HUES48 (cell line): ENCODE measurements around the gene SLC2A10.

Experiments used
- H3K27ac ChIP-seq: one replicate; pipeline ENCODE4 v1.7.0; 2013; ENCODE audit warnings: low read depth, low read length, inconsistent platforms
- H3K27me3 ChIP-seq: 2 replicates; pipeline ENCODE4 v1.6.1; 2013; ENCODE audit warnings: mild to moderate bottlenecking, low read length; ENCODE audit not compliant: control insufficient read depth, insufficient read depth
- H3K36me3 ChIP-seq: 2 replicates; pipeline ENCODE4 v1.6.1; 2013; ENCODE audit warnings: low read length; ENCODE audit not compliant: control insufficient read depth, insufficient read depth
- H3K4me1 ChIP-seq: 2 replicates; pipeline ENCODE4 v1.6.1; 2013; ENCODE audit warnings: mild to moderate bottlenecking, low read length; ENCODE audit not compliant: control insufficient read depth, insufficient read depth
- H3K4me3 ChIP-seq: 2 replicates; pipeline ENCODE4 v1.5.1; 2013; ENCODE audit warnings: mild to moderate bottlenecking, low read depth, low read length
- H3K9ac ChIP-seq: 2 replicates; pipeline ENCODE4 v1.6.1; 2013; ENCODE audit warnings: mild to moderate bottlenecking, low read depth, low read length, moderate library complexity
- H3K9me3 ChIP-seq: 2 replicates; pipeline ENCODE4 v1.6.1; 2013; ENCODE audit warnings: low read length; ENCODE audit not compliant: control insufficient read depth, insufficient read depth

The SLC2A10 gene

DNA sequence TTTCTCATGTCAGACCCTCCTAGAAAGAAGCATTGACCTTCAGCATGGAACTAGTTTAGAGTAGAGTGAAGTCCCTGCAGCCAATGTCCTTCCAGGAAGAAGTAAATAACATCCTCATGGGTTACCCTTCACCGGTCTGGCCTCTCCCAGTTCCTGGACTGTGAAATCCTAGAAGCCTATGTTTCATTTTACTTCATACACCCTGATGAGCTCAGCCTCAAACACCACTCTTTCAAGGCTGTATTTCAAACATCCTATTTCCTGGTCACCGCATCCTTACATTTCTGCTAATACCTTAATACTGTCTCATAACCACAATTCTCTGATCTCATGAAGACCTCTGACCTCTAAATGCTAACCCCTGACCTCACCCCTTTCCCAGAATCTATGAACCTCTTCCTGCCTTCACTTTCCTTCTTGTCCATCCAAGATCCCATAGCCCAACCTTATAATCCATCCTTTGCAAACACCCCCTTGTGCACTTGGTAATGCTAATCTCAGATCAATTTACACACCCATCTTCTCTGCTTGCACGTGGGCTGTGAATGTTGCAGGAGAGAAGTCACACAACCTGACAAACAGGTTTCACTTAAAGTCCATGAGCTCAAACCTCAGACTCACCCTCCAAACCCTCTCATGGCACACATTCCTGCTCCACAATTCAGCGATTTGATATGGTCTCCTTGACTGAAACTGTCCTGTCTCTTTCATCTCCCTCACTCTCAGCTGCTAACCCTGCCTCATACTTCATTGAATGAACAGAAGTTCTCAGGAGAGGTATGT lies 30.2 kb downstream of the SLC2A10 start:
- no peak overlapping the region for H3K9ac ChIP-seq
- H3K36me3 ChIP-seq = no peaks in the 10 kb centered on the region
- H3K27me3 ChIP-seq = no peaks in the 10 kb centered on the region
- no peak overlapping the region for H3K4me3 ChIP-seq
- H3K4me1 ChIP-seq = peaks cover 5% of the 10 kb centered on the region; the same call in 1 of the 2 replicates
- H3K9me3 ChIP-seq = 0 out of 2 replicates have a peak, but pooled peaks cover 4% of the 10 kb centered on the region
- H3K27ac ChIP-seq = no peak overlapping the region

DNA sequence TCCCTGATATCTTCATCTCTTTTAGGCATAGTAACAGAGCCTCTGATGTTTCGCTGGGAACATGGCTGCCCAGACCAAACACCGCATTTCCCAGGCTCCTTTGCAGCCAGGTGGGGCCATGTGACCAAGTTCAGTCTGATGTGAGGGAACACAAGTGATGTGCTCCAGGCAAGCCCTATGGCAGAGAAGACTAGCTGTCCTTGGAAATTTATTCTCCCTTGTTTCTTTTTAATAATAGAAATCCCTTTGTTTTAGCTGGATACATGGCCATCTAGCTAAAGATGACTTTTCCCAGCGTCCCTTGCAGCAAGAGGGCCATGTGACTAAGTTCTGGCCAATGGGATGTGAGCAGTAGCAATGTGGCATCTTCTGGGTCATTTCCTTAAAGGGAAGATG lies 30.8 kb downstream of the SLC2A10 start:
- Histone ChIP-seq H3K4me3 (no peak overlapping the region), H3K4me1 (peaks cover 5% of the 10 kb centered on the region; the same call in 1 of the 2 replicates), H3K9me3 (0 out of 2 replicates have a peak, but pooled peaks cover 4% of the 10 kb centered on the region), H3K27me3 (no peaks in the 10 kb centered on the region), H3K36me3 (no peaks in the 10 kb centered on the region), H3K27ac (no peak overlapping the region), H3K9ac (no peak overlapping the region)

DNA sequence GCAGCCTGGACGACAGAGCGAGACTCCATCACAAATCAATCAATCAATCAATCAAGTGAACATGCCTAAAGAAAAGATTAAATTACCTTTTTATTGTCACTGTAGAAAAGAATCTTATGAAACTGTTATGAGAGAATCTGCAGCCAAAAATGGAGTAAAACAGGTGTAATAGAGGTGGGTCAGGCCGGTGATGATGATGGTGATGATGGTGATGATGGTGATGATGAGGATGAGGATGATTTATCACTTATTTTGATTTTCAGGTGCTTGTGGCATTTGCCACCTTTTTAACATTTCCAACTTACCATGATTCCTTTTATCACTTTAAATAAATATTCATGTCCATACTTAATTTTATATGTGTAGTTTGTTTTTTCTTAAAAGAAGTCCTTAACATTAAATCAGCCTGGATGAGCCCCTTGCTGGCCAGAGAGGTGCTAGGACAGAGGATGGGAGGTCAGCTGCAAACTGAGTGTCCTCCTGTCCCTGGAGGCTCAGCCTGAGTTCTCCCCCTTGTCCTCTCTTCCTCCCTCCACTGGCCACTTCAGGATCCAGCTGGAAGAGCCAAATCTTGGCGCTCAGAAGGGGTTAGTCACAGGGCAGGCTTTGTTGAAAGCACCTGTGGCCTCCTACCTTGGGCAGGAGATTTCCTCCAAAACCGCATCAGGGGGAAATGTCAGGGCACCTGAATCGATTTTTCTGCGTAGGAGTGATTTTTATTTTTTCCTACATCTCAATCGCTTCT lies 32.6 kb downstream of the SLC2A10 start:
- Histone ChIP-seq H3K9me3 (0 out of 2 replicates have a peak, but pooled peaks cover 4% of the 10 kb centered on the region), H3K27me3 (no peaks in the 10 kb centered on the region), H3K9ac (no peak overlapping the region), H3K4me3 (no peak overlapping the region), H3K27ac (no peak overlapping the region), H3K36me3 (no peaks in the 10 kb centered on the region), H3K4me1 (peaks cover 5% of the 10 kb centered on the region; the same call in 1 of the 2 replicates)

DNA sequence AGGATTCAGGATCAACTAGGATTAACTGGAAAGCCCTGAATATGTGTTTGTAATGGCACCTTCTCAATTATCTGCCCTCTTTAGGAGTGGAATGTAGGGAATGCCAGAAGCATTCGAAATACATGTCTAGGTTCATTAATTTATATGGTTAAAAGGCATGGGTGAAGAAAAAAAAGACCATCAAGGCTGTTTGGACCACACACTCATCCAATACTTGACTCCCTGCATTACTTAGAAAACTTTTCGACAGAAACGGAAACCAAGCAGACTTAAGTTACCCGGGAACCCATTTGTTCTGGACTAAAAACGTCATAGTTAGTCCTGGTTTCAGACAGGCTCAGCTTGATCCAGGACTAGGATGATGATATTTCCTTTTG lies 33.2 kb downstream of the SLC2A10 start:
- H3K4me3 ChIP-seq = no peak overlapping the region
- H3K27me3 ChIP-seq = no peaks in the 10 kb centered on the region
- no peaks in the 10 kb centered on the region for H3K36me3 ChIP-seq
- H3K9ac ChIP-seq = no peak overlapping the region
- H3K4me1 ChIP-seq = peaks cover 5% of the 10 kb centered on the region; the same call in 1 of the 2 replicates
- no peak overlapping the region for H3K27ac ChIP-seq
- H3K9me3 ChIP-seq = 0 out of 2 replicates have a peak, but pooled peaks cover 4% of the 10 kb centered on the region

DNA sequence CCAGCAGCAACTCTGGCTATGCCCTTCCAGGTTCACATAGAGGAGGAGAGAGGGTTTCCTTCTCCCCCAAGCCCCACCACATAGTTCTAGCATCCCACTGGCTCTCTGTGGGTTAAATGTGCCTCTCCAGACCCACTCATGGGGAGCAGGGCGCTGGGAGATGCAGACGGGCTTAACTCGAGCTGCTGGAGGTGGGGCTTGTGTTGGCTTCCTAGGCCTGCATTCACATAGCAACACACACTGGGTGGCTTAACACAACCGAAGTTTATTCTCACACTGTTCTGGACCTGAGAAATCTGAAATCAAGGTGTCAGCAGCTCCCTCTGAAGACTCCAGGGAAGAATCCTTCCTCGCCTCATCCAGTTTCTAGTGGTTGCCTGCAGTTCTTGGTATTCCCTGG lies 33.6 kb downstream of the SLC2A10 start:
- no peak overlapping the region for H3K4me3 ChIP-seq

DNA sequence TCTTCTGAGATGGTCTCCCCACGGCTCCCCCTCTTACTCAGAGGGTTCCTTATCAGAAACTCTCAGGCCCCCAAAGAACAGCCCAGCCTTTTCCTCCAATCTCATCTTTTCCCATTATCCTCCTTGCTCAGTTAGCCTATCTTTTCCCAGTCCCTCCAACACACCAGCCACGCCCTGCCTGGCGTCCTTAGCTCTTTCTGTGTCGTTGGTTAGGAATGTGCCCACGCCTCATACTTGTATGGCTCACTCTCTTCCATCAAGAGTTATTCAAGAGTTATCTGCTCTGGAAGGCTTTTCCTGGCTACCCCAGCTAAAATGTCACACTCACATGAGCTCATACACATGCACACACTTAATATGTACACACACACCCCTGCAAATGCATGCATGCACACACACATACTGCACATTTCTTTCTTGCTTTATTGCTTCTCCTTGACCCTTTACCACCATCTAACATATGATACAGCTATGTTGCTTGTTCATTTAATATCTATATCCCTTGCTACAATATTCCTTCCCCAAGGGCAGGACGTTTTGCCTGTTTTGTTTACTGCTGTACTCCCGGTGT lies 37.6 kb downstream of the SLC2A10 start:
- Histone ChIP-seq H3K27ac (no peak overlapping the region), H3K27me3 (no peaks in the 10 kb centered on the region), H3K9me3 (no peaks in the 10 kb centered on the region), H3K4me1 (peaks cover 5% of the 10 kb centered on the region; the same call in 1 of the 2 replicates), H3K4me3 (no peak overlapping the region), H3K36me3 (no peaks in the 10 kb centered on the region), H3K9ac (no peak overlapping the region)

More for the DNA sequence above, 33.6 kb downstream of the SLC2A10 start:
- H3K27ac ChIP-seq = no peak overlapping the region
- peaks cover 5% of the 10 kb centered on the region; the same call in 1 of the 2 replicates for H3K4me1 ChIP-seq
- H3K27me3 ChIP-seq = no peaks in the 10 kb centered on the region
- no peaks in the 10 kb centered on the region for H3K36me3 ChIP-seq
- no peak overlapping the region for H3K9ac ChIP-seq
- 0 out of 2 replicates have a peak, but pooled peaks cover 4% of the 10 kb centered on the region for H3K9me3 ChIP-seq

DNA sequence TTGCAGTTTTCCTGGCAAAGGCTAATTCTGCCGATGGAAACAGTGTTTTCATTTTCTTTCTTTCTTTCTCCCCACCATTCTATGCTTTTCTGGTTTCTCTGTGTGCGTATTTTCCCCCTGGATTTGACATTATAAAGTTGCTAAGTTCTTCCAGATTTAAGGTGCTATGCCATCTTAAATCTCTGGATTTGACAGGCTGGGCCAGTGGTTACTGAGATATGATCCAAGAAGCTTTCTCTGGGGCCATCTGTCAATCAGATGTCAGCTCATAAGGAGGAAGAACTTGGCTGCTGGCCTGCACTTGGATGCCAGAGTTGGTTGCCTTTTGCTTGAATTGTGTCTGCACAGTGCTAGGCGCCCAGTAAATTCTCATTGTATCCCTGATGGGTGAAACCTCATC lies 39.7 kb downstream of the SLC2A10 start:
- H3K27ac ChIP-seq = no peak overlapping the region

DNA sequence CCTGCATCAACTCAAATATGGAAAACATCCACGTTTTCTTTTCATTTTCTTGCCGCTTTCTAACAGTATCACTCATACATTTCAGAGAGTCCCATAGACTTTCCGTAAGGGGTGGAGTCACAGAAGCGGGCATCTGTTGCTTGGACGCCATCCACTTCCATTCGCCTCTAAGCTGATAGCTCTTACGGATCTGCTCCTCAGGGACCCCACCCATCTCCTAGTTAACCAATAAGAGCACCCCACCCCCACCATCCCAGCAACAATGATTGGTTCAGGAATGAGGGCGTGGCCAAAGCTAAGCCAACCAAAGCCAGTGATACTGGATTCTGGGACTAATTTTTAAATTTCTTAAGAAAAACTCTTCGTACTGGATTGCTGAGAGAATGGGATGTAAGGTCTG lies 42.4 kb downstream of the SLC2A10 start:
- no peaks in the 10 kb centered on the region for H3K9me3 ChIP-seq
- H3K4me1 ChIP-seq = no peaks in the 10 kb centered on the region
- H3K27ac ChIP-seq = no peak overlapping the region
- no peaks in the 10 kb centered on the region for H3K27me3 ChIP-seq
- no peaks in the 10 kb centered on the region for H3K36me3 ChIP-seq
- H3K9ac ChIP-seq = no peak overlapping the region
- no peak overlapping the region for H3K4me3 ChIP-seq

More for the DNA sequence above, 39.7 kb downstream of the SLC2A10 start:
- no peak overlapping the region for H3K4me3 ChIP-seq
- H3K9ac ChIP-seq = no peak overlapping the region
- no peaks in the 10 kb centered on the region for H3K9me3 ChIP-seq
- no peaks in the 10 kb centered on the region for H3K36me3 ChIP-seq
- H3K4me1 ChIP-seq = no peaks in the 10 kb centered on the region
- no peaks in the 10 kb centered on the region for H3K27me3 ChIP-seq

DNA sequence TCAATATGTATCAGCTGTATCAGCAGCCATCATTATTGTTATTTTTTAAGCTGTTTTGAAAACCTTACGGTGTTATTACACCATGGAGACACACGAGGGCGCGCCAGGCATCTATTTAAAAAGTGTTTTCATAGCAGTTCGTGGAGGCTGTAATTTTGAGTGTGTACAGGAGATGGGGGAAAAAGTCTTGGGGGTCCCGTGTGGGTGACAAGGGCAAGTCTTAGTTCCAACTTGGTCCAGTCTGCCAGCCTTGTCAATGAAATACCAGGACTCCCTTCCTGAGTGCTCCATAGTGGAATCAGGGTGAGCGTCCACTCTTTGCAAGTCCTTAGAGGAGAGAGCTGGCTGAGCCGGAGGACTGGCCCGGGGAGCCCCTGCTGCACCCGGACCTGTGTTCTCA lies 43.3 kb downstream of the SLC2A10 start:
- no peaks in the 10 kb centered on the region for H3K36me3 ChIP-seq
- no peak overlapping the region for H3K27ac ChIP-seq
- no peak overlapping the region for H3K9ac ChIP-seq
- H3K4me1 ChIP-seq = no peaks in the 10 kb centered on the region
- no peaks in the 10 kb centered on the region for H3K9me3 ChIP-seq
- H3K27me3 ChIP-seq = no peaks in the 10 kb centered on the region
- H3K4me3 ChIP-seq = no peak overlapping the region

DNA sequence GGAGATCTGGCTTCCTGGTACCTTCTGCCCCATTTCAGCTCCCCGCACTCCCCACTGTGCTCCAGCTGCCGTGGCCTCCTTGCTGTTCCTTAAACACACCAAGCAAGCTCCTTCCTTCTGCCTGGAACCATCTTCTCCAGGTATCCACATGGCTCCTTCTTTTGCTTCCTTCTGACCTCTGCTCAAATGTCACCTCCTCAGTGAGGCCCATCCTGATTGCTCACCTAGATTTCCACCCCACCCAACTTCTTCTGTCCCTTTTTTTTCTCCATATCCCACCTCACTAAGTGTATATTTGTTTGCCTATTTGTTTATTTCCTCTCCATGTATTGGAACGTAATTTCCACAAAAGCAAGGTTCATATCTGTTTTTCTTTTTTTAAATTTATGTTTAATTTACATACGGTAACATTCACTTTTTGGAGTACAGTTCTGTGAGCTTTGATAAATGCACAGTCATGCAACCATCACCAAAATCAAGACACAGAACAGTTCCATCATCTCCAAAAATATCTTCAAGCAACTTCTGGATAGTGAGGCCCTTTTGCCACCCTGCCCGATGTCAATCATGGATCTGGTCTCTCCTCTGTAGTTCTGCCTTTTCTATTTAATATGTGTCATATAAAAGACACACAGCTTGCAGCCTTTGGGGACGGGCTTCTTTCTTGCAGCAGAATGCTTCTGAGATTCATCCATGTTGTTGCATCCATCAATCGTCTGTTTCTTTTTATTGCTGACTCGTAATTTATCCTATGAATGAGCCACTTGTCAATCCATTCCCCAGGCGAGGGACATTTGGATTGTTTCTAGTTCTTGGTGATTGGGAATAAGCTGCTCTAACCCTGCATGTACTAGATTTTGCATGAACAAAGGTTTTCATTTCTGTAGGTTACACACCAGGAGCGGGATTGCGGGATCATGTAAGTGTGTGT lies 46.3 kb downstream of the SLC2A10 start:
- Histone ChIP-seq H3K36me3 (no peaks in the 10 kb centered on the region), H3K9ac (no peak overlapping the region), H3K4me1 (no peaks in the 10 kb centered on the region), H3K4me3 (no peak overlapping the region), H3K27ac (no peak overlapping the region), H3K9me3 (no peaks in the 10 kb centered on the region), H3K27me3 (no peaks in the 10 kb centered on the region)
